GM06990 (cell line): ENCODE data around the gene UST.

Experiments
- DNase-seq: peaks from one replicate; pipeline ENCODE4 v3.0.0-alpha.2; 2011; ENCODE audit not compliant: insufficient read length; ENCODE audit errors: extremely low read depth
- H3K27me3 ChIP-seq: replicated peaks from 2 replicates; pipeline ENCODE4 v1.6.0; 2011; ENCODE audit warnings: low read length; ENCODE audit not compliant: control insufficient read depth, insufficient read depth
- H3K36me3 ChIP-seq: 2 replicates; pipeline ENCODE4 v1.5.1; 2011; ENCODE audit warnings: low read length; ENCODE audit not compliant: control insufficient read depth, insufficient read depth
- H3K4me3 ChIP-seq: replicated peaks from 2 replicates; pipeline ENCODE4 v1.5.1; 2011; ENCODE audit warnings: low read depth, mild to moderate bottlenecking, control low read depth, low read length
- CTCF ChIP-seq: IDR thresholded peaks from 2 replicates; pipeline ENCODE4 v1.5.1; 2011; ENCODE audit warnings: low read length, control low read depth, mild to moderate bottlenecking, inconsistent platforms; ENCODE audit not compliant: insufficient read depth, poor library complexity, severe bottlenecking

The UST gene

GRCh38 chr6:149109397-149110070, 362.7 kb downstream of the UST start:
- no peaks in the 10 kb centered on the region for H3K36me3 ChIP-seq
- TF ChIP-seq CTCF, result no peak
- DNase-seq, result no peak

GRCh38 chr6:149111556-149112115, 364.8 kb downstream of the UST start:
- TF ChIP-seq CTCF, result no peak
- Histone ChIP-seq H3K27me3 (no peaks in the 10 kb centered on the region), H3K36me3 (no peaks in the 10 kb centered on the region), H3K4me3 (no peak overlapping the region)
- no peak for DNase-seq

More at GRCh38 chr6:149109397-149110070, 362.7 kb downstream of the UST start:
- no peaks in the 10 kb centered on the region for H3K27me3 ChIP-seq
- no peak overlapping the region for H3K4me3 ChIP-seq

GRCh38 chr6:149112976-149113375, 366.1 kb downstream of the UST start:
- TF ChIP-seq CTCF, result no peak
- DNase-seq, result no peak

GRCh38 chr6:149114167-149114566, 367.3 kb downstream of the UST start:
- no peak for DNase-seq
- no peak for TF ChIP-seq CTCF
- H3K36me3 ChIP-seq, result no peaks in the 10 kb centered on the region
- H3K4me3 ChIP-seq, result no peak overlapping the region
- no peaks in the 10 kb centered on the region for H3K27me3 ChIP-seq

More at GRCh38 chr6:149112976-149113375, 366.1 kb downstream of the UST start:
- Histone ChIP-seq H3K4me3 (no peak overlapping the region), H3K36me3 (no peaks in the 10 kb centered on the region), H3K27me3 (no peaks in the 10 kb centered on the region)

- Histone ChIP-seq H3K36me3 (no peaks in the 10 kb centered on the region), H3K4me3 (no peak overlapping the region), H3K27me3 (no peaks in the 10 kb centered on the region)
- no peak for DNase-seq
- no peak for TF ChIP-seq CTCF
Measured at GRCh38 chr6:149118737-149119653, 372.2 kb downstream of the UST start.
